Putamen (tissue), 1 donor: ENCODE data around the gene MYL5.

Experiments
- DNase-seq: peaks from one replicate; pipeline ENCODE4 v3.0.0-alpha.2; 2016; ENCODE audit warnings: low spot score

Gene MYL5

GRCh38 chr4:675036-675882 is 917 bp downstream of the MYL5 start:
- no peak for DNase-seq

GRCh38 chr4:675980-676870 is 1.9 kb downstream of the MYL5 start:
- no peak for DNase-seq

GRCh38 chr4:676871-677235 is 2.5 kb downstream of the MYL5 start:
- no peak for DNase-seq

- DNase-seq: peak; percentile 40
These were observed 3.3 kb downstream of the MYL5 start for GRCh38 chr4:677431-678293.

GRCh38 chr4:678331-679103 is 4.2 kb downstream of the MYL5 start:
- DNase-seq: no peak

GRCh38 chr4:679104-679481 is 4.8 kb downstream of the MYL5 start:
- DNase-seq: no peak

GRCh38 chr4:679629-680028 is 5.3 kb downstream of the MYL5 start:
- DNase-seq: no peak

- no peak for DNase-seq
These were observed 5.7 kb downstream of the MYL5 start for GRCh38 chr4:680091-680490.

GRCh38 chr4:680551-680927 is 6.2 kb downstream of the MYL5 start:
- no peak for DNase-seq

- no peak for DNase-seq
These were observed 6.7 kb downstream of the MYL5 start for GRCh38 chr4:680928-681645.

- DNase-seq: no peak
These were observed 7.6 kb downstream of the MYL5 start for GRCh38 chr4:681736-682451.

- DNase-seq: no peak
These were observed 8.3 kb downstream of the MYL5 start for GRCh38 chr4:682490-683172.

GRCh38 chr4:683247-683897 is 9.0 kb downstream of the MYL5 start:
- no peak for DNase-seq

- peak; percentile 46 for DNase-seq
These were observed 9.8 kb downstream of the MYL5 start for GRCh38 chr4:683982-684622.

- no peak for DNase-seq
These were observed 10.4 kb downstream of the MYL5 start for GRCh38 chr4:684623-685327.

GRCh38 chr4:685679-686412 is 11.5 kb downstream of the MYL5 start:
- DNase-seq: no peak

GRCh38 chr4:686413-687040 is 12.2 kb downstream of the MYL5 start:
- no peak for DNase-seq
